Measurements from ENCODE around the gene SMIM45.
A peak's percentile ranks its signal among the peaks of the same experiment; 100 is the strongest.

SMIM45 gene

GRCh38 chr22:41915786-41916493 lies 36.0 kb upstream of the SMIM45 start:
- DNase-seq (ENCODE audit: low read depth in 3 of 3) = no peak

- DNase-seq (ENCODE audit: low read depth in 3 of 3) = no peak
Measured at GRCh38 chr22:41916745-41917358, 35.1 kb upstream of the SMIM45 start.

- DNase-seq (ENCODE audit: low read depth in 3 of 3) = no peak
Measured at GRCh38 chr22:41917375-41917902, 34.5 kb upstream of the SMIM45 start.

- DNase-seq (ENCODE audit: low read depth in 3 of 3) = no peak
Measured at GRCh38 chr22:41917903-41918791, 33.8 kb upstream of the SMIM45 start.

- DNase-seq (ENCODE audit: low read depth in 3 of 3) = peak in 1 of 3 experiments; percentile 52
Measured at GRCh38 chr22:41919357-41920224, 32.4 kb upstream of the SMIM45 start.

GRCh38 chr22:41920271-41920976 lies 31.5 kb upstream of the SMIM45 start:
- DNase-seq (ENCODE audit: low read depth in 3 of 3) = no peak

- DNase-seq (ENCODE audit: low read depth in 3 of 3) = no peak
Measured at GRCh38 chr22:41922328-41922727, 29.6 kb upstream of the SMIM45 start.

- DNase-seq (ENCODE audit: low read depth in 3 of 3) = no peak
Measured at GRCh38 chr22:41922940-41923594, 28.9 kb upstream of the SMIM45 start.

- no peak for DNase-seq (ENCODE audit: low read depth in 3 of 3)
Measured at GRCh38 chr22:41923595-41924276, 28.2 kb upstream of the SMIM45 start.

- peak; percentile 58 to 63 (median 62) for DNase-seq (ENCODE audit: low read depth in 3 of 3)
Measured at GRCh38 chr22:41925783-41926460, 26.0 kb upstream of the SMIM45 start.

- DNase-seq (ENCODE audit: low read depth in 3 of 3) = no peak
Measured at GRCh38 chr22:41927813-41928212, 24.1 kb upstream of the SMIM45 start.

GRCh38 chr22:41928593-41929417 lies 23.1 kb upstream of the SMIM45 start:
- no peak for DNase-seq (ENCODE audit: low read depth in 3 of 3)

GRCh38 chr22:41929418-41929810 lies 22.5 kb upstream of the SMIM45 start:
- no peak for DNase-seq (ENCODE audit: low read depth in 3 of 3)

GRCh38 chr22:41931701-41932269 lies 20.2 kb upstream of the SMIM45 start:
- DNase-seq (ENCODE audit: low read depth in 3 of 3) = no peak

GRCh38 chr22:41932353-41932752 lies 19.6 kb upstream of the SMIM45 start:
- no peak for DNase-seq (ENCODE audit: low read depth in 3 of 3)

- DNase-seq (ENCODE audit: low read depth in 3 of 3) = no peak
Measured at GRCh38 chr22:41933411-41934177, 18.4 kb upstream of the SMIM45 start.
